Bladder microvascular endothelial cell (primary cell): ENCODE data around the gene MISFA. TPM values are rescaled to one million over a fixed set of nuclear protein-coding genes. Genes with fewer than 3 reads are reported as not detected.

Source experiments
- total RNA-seq: library from RNA; depleted of rRNA; stranded (reverse); fragments of >200 nt; gene quantifications from 2 replicates; pipeline ENCODE4 v1.2.3, GENCODE V29; 2014

Gene MISFA
- under 0.01 and 0.82 TPM in 2 replicates for total RNA-seq

GRCh38 chr11:18599739-18600230 is at the start of gene MISFA:
Gene MISFA, plus strand, starts transcription at chr11:18599789. Its CDS starts 140 bp downstream, at chr11:18599929.

GRCh38 chr11:18588297-18589252 is 11.0 kb upstream of the MISFA start, which contains the start of gene UEVLD:
Gene UEVLD, minus strand, starts transcription at chr11:18588734. Its CDS starts 80 bp downstream, at chr11:18588654.

GRCh38 chr11:18634140-18635032 is 34.8 kb downstream of the MISFA start, which contains the start of gene SPTY2D1:
Gene SPTY2D1, minus strand, starts transcription at chr11:18634342. Its CDS starts 85 bp downstream, at chr11:18634257.

Other genes starting within 250 kb of the MISFA start
- 267 and 294 TPM in 2 replicates for gene LDHA, start 205.2 kb upstream of the MISFA start, total RNA-seq
- gene LDHC, start 187.5 kb upstream of the MISFA start, total RNA-seq, result not detected in 2 replicates
- gene LDHAL6A, start 143.9 kb upstream of the MISFA start, total RNA-seq, result not detected in 2 replicates
- 32.4 and 51.9 TPM in 2 replicates for gene TSG101, start 72.8 kb upstream of the MISFA start, total RNA-seq
- gene UEVLD, start 11.1 kb upstream of the MISFA start, total RNA-seq, result 15.4 and 22.8 TPM in 2 replicates
- gene SPTY2D1, start 34.6 kb downstream of the MISFA start, total RNA-seq, result 7.4 and 15.0 TPM in 2 replicates
- gene TMEM86A, start 99.0 kb downstream of the MISFA start, total RNA-seq, result 0.97 and 4.2 TPM in 2 replicates
- gene IGSF22, start 126.4 kb downstream of the MISFA start, total RNA-seq, result 0.06 TPM in 1 of 2 replicates, not detected in the other
- not detected in 2 replicates for gene PTPN5, start 192.0 kb downstream of the MISFA start, total RNA-seq